ENCODE measurements around the gene ASGR1. TPM values are rescaled to one million over a fixed set of nuclear protein-coding genes. Genes with fewer than 3 reads are reported as not detected.
"Not testable (repeated sequence)": the region's sequence is repeated elsewhere in the genome, so short reads cannot be mapped to it uniquely, and the experiment has no call there.

The ASGR1 gene
- total RNA-seq, 2 experiments from 2014 or later: 1.1 to 1.2 TPM

GRCh38 chr17:7167832-7168231 is 11.3 kb downstream of the ASGR1 start:
- TF ChIP-seq CTCF (conservative IDR thresholded peaks at IDR 0.05; ENCODE audit: low read length): no peak
- TF ChIP-seq EZH2phosphoT487 (IDR thresholded peaks at IDR 0.05; ENCODE audit: borderline replicate concordance, low read depth, low read length): no peak
- Histone ChIP-seq H3K9me3 (ENCODE audit: low read length) (no peaks in the 10 kb centered on the region), H3K27ac (ENCODE audit: low read depth, low read length, poor library complexity, severe bottlenecking) (no peak overlapping the region), H3K4me2 (ENCODE audit: low read length) (no peak overlapping the region), H3K36me3 (ENCODE audit: insufficient read depth, low read length) (no peaks in the 10 kb centered on the region), H2AFZ (ENCODE audit: low read length) (no peak overlapping the region), H3K9me2 (ENCODE audit: insufficient read depth, low read length) (no peaks in the 10 kb centered on the region), H3K4me3 (ENCODE audit: low read depth, low read length, poor library complexity, severe bottlenecking) (no peak overlapping the region), H3K79me2 (ENCODE audit: insufficient read depth, low read depth, low read length) (no peaks in the 10 kb centered on the region), H4K20me1 (ENCODE audit: insufficient read depth, low read length) (no peaks in the 10 kb centered on the region), H3K4me1 (ENCODE audit: insufficient read depth, low read length, poor library complexity, severe bottlenecking) (no peaks in the 10 kb centered on the region)
- POLR2A ChIA-PET: interaction anchor here (0.5 kb wide), 1 partner anchor 97 kb away, joined by 3 read pairs; no protein-coding TSS in a partner anchor
- BruUV-seq (replicated peaks): no TSS peak
- CTCF ChIA-PET (ENCODE audit: unreplicated experiment): no interaction called here
- intact Hi-C loops (cut with micrococcal nuclease; ENCODE audit: unreplicated experiment): no loop called here
- no peak for DNase-seq (ENCODE audit: low spot score)

DNA sequence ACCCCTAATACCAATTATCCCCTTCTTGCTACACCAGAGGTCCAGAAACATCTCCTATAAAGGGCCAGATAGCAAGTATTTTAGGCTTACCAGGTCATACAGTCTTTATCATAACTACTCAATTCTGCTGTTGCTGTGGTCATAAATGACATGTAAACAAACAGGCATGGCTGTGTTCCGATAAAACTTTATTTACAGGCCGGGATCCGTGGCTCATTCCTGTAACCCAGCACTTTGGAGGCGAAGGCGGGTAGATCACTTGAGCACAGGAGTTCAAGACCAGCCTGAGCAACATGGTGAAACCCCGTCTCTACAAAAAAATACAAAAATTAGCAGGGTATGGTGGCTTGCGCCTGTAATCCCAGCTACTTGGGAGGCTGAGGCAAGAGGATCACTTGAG is 12.3 kb downstream of the ASGR1 start:
- DNase-seq (ENCODE audit: low spot score): no peak
- TF ChIP-seq EZH2phosphoT487 (IDR thresholded peaks at IDR 0.05; ENCODE audit: borderline replicate concordance, low read depth, low read length) (no peak), CTCF (conservative IDR thresholded peaks at IDR 0.05; ENCODE audit: low read length) (no peak)
- POLR2A ChIA-PET: no interaction called here
- BruUV-seq (replicated peaks): no TSS peak
- Histone ChIP-seq H3K4me1 (ENCODE audit: insufficient read depth, low read length, poor library complexity, severe bottlenecking) (no peaks in the 10 kb centered on the region), H2AFZ (ENCODE audit: low read length) (no peak overlapping the region), H3K36me3 (ENCODE audit: insufficient read depth, low read length) (no peaks in the 10 kb centered on the region), H4K20me1 (ENCODE audit: insufficient read depth, low read length) (no peaks in the 10 kb centered on the region), H3K79me2 (ENCODE audit: insufficient read depth, low read depth, low read length) (no peaks in the 10 kb centered on the region), H3K9me3 (ENCODE audit: low read length) (no peaks in the 10 kb centered on the region), H3K9me2 (ENCODE audit: insufficient read depth, low read length) (no peaks in the 10 kb centered on the region), H3K4me3 (ENCODE audit: low read depth, low read length, poor library complexity, severe bottlenecking) (no peak overlapping the region), H3K27ac (ENCODE audit: low read depth, low read length, poor library complexity, severe bottlenecking) (no peak overlapping the region), H3K4me2 (ENCODE audit: low read length) (no peak overlapping the region)
- intact Hi-C loops (cut with micrococcal nuclease; ENCODE audit: unreplicated experiment): no loop called here
- CTCF ChIA-PET (ENCODE audit: unreplicated experiment): no interaction called here

- H2AFZ ChIP-seq (ENCODE audit: low read length); CTCF ChIA-PET (ENCODE audit: unreplicated experiment); H3K9me2 ChIP-seq (ENCODE audit: insufficient read depth, low read length); H3K79me2 ChIP-seq (ENCODE audit: insufficient read depth, low read depth, low read length); BruUV-seq (replicated peaks); H3K4me3 ChIP-seq (ENCODE audit: low read depth, low read length, poor library complexity, severe bottlenecking); intact Hi-C loops (cut with micrococcal nuclease; ENCODE audit: unreplicated experiment); H3K4me2 ChIP-seq (ENCODE audit: low read length); H4K20me1 ChIP-seq (ENCODE audit: insufficient read depth, low read length); H3K9me3 ChIP-seq (ENCODE audit: low read length); H3K36me3 ChIP-seq (ENCODE audit: insufficient read depth, low read length); POLR2A ChIA-PET; DNase-seq (ENCODE audit: low spot score); H3K4me1 ChIP-seq (ENCODE audit: insufficient read depth, low read length, poor library complexity, severe bottlenecking); H3K27ac ChIP-seq (ENCODE audit: low read depth, low read length, poor library complexity, severe bottlenecking): not testable (repeated sequence)
Observed at GRCh38 chr17:7159571-7159970, 19.6 kb downstream of the ASGR1 start.

DNA sequence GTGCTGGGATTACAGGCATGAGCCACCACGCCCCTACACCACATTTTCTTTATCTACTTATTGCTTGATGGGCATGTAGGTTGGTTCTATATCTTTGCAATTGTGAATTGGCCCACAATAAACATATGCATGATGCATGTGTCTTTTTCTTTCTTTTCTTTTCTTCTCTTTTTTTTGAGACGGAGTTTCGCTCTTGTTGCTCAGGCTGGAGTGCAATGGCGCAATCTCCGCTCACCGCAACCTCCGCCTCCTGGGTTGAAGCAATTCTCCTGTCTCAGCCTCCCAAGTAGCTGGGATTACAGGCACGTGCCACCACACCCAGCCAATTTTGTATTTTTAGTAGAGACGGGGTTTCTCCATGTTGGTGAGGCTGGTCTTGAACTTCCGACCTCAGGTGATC is 20.7 kb downstream of the ASGR1 start:
- H3K9me3 ChIP-seq (ENCODE audit: low read length); H2AFZ ChIP-seq (ENCODE audit: low read length); DNase-seq (ENCODE audit: low spot score); H3K27ac ChIP-seq (ENCODE audit: low read depth, low read length, poor library complexity, severe bottlenecking); intact Hi-C loops (cut with micrococcal nuclease; ENCODE audit: unreplicated experiment); BruUV-seq (replicated peaks); POLR2A ChIA-PET; CTCF ChIA-PET (ENCODE audit: unreplicated experiment); H3K9me2 ChIP-seq (ENCODE audit: insufficient read depth, low read length); H3K4me2 ChIP-seq (ENCODE audit: low read length); H3K36me3 ChIP-seq (ENCODE audit: insufficient read depth, low read length); H4K20me1 ChIP-seq (ENCODE audit: insufficient read depth, low read length); H3K79me2 ChIP-seq (ENCODE audit: insufficient read depth, low read depth, low read length); H3K4me3 ChIP-seq (ENCODE audit: low read depth, low read length, poor library complexity, severe bottlenecking); H3K4me1 ChIP-seq (ENCODE audit: insufficient read depth, low read length, poor library complexity, severe bottlenecking): not testable (repeated sequence)

Data from OCI-LY7 (cell line).